ENCODE data around the gene TOPAZ1.

Gene TOPAZ1

GRCh38 chr3:44241706-44242105 lies at the start of gene TOPAZ1:
TOPAZ1 (plus strand) TSS chr3:44241886; CDS start chr3:44242054, 168 bp downstream.
- no peak for DNase-seq (ENCODE audit: low spot score)

DNA sequence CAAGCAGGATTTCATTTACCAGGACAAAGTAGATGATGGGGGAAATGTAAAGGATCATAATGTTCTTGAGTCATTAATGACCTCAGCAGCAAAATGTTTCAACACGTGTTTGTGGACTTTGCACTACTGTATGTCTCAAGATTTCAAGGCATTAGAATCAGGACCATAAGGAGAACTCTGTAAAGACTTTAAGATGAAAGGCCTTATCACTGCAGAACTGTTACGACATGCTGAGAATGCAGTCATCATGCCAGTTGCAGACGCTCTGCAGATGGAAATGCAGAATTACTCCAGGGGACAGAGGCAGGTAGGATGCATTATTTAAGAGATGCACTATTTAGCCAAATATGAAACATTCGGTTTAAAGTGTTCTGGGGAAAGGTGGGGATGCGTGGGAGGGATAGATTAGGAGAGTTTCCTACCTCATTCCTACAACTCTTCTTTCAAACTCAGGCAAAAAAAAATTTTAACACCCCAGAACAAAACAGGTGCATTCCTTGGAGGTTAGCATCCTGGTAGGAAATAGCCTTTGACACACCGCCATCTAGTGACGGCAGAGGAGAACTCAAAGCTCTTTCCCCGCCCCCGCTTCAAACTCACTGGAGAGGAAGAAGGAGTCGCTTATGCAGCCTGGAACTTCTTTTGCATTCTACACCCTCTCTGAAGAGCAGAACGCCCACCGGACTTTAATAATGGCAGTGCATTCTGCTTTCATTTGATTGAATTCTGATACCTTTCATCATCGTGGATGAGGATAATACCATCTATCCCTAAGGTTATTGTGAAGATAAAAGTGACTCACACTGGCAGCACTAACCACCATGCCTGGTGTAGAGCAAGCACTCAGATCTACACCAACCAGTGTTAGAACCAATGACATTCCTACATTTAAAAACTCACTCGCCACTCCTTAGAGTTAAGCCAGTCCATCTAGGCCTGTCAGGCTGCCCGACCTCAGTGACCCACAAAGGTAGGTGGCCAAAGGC lies 43.1 kb upstream of the TOPAZ1 start:
- DNase-seq (ENCODE audit: low spot score): peak; percentile 52

GRCh38 chr3:44206261-44206660 lies 35.4 kb upstream of the TOPAZ1 start:
- DNase-seq (ENCODE audit: low spot score): no peak

DNA sequence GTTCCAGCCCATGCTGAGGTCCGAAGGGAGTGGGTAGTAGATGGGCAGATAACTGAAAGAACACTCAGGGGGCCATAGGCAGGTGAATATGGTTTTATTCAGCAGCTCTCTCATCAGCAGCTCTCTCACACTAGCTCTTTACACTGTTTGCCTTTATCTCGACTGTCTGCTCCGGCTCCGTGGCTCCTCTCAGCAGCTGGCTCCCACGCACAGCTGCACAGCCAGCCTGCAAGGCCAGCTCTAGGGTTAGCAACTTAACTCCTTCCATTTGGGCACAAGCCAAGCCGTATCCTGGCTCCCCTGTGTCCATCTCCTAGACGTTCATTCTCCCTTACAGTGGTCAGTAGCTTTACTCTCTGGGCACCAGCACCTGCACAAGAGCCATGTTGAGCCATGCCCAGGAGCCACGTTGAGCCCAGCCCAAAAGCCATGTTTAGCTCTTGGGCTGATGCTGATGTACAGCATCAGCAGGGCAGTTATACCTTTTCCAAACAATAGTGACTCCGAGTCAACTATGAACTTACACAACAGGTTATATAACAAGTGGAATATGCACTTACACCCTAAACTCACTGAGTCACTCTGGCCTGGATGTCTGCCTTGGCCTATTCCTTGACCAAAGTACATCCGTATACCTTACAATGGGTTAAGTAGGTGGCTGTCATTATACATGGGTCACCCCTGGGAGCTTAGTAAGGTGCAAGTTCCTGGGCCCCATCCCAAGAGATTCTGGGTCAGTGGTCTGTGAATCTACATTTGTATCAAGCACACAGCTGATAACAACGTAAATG lies 34.6 kb upstream of the TOPAZ1 start:
- no peak for DNase-seq (ENCODE audit: low spot score)

DNA sequence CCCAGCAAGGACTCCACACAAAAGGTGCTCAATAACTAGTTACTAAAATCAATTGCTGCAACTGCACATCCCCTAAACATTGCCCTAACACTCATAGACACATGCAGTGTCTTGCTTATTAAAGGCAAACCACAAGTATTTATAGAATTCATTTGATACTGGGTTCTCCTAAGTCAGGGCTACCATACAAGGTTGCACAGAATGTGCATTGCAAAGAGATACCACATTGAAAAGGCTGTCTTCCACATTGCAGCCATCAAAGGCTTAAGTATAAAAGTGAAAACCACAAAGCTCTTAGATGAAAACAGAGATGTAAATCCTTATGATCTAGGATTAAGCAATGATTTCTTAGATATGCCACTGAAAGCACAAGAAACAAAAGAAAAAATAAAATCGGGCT lies 33.6 kb upstream of the TOPAZ1 start:
- DNase-seq (ENCODE audit: low spot score): no peak

DNA sequence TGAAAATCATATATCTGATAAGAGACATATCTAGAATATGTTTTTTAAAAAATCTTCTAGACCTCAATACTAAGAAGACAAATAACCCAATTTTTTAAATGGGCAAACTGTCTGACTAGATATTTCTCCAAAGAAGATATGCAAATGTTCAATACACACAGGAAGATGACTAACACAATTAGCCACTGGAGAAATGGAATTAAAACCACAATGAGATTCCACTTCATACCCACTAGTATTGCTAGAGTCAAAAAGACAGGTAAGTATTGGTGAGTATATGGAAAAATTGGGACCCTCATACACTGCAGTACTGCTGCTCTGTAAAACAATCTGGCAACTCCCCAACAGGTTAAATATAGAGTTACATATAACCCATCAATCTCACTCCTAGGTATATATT lies 33.1 kb upstream of the TOPAZ1 start:
- no peak for DNase-seq (ENCODE audit: low spot score)

DNA sequence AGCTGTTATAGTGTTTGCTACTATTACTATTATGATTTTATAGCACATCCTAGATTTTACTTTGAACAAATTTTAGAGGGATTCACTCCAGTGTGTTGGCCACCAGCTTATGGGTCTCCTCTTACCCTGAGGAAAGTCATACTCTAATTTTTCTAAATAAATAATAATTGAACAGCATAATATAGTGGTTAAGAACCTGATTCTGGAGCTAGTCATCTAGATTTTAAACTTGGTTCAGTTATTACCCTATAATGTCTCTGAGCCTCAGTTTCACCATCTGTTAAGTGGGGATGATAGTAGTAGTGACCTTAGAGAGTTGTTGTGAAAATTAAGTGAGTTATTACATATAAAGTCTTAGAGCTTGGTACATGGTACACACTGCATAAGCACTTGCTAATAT lies 30.7 kb upstream of the TOPAZ1 start:
- no peak for DNase-seq (ENCODE audit: low spot score)

GRCh38 chr3:44222337-44222736 lies 19.3 kb upstream of the TOPAZ1 start:
- no peak for DNase-seq (ENCODE audit: low spot score)

- DNase-seq (ENCODE audit: low spot score): no peak
Observed at GRCh38 chr3:44223299-44223698, 18.4 kb upstream of the TOPAZ1 start.

DNA sequence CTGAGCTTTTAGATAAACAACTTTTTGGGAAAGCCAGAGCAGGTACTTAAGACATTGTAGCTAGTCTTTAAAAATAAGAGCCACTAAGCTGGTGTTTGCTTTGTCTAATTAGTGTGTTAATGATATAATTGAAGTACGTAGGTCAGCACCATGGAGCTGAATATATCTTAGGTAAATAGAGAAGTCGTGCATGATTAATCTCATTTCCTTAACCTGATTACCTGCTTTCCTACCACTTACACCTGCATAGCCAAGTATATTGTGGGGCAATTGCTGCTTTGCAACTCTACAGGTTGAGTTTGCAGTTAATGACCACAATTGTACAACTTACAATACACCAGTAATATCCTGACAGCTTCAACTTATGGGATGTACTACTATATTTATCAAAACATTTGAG lies 17.6 kb upstream of the TOPAZ1 start:
- no peak for DNase-seq (ENCODE audit: low spot score)

- no peak for DNase-seq (ENCODE audit: low spot score)
Observed at GRCh38 chr3:44226573-44226972, 15.1 kb upstream of the TOPAZ1 start.

GRCh38 chr3:44227632-44228031 lies 14.1 kb upstream of the TOPAZ1 start:
- no peak for DNase-seq (ENCODE audit: low spot score)

DNA sequence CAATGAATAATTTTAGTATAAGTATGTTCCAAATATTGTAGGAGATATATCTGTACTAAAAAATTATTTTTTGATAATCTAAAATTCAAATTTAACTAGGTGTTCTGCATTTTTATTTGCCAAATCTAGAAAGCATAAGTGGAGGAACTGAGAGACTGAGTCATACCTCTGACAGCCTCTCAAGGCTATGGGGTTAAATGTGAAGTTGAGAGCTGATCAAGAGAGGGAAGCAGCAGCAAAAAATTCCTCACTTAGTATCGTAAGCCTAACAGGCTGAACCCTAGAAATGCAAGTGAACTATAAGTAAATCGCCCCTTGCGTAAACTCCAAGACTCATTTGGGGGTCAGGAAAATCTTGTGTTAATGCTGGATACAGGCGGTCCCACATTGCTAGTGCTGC lies 12.8 kb upstream of the TOPAZ1 start:
- DNase-seq (ENCODE audit: low spot score): no peak

- DNase-seq (ENCODE audit: low spot score): no peak
Observed at GRCh38 chr3:44232407-44232806, 9.3 kb upstream of the TOPAZ1 start.

DNA sequence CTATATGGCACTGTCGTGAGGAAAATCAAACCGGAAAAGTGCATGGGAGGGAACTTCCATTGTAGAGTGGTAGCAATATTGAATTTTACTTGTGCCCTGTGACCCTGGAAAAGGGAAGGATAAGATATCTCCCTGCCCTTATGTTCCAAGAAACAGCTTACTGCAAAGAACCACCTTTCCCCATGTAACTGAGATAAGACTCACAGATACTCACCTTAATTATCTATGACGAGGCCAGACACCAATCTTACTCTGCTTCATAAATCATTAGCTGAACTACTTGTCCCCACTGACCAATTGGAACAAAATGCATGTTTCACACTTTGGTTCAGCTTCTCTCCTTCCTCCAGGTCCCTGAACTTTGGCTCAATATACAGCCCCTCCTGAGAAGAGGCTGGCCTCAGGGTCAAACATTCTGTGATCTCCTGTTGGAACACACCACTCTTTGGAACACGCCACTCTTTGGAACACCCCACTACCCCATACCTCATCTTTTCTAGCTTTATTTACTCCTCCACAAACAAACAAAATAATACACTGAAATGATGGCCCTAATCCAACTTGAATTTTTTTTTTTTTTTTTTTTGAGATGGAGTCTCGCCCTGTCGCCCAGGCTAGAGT lies 6.9 kb upstream of the TOPAZ1 start:
- DNase-seq (ENCODE audit: low spot score): no peak

- DNase-seq (ENCODE audit: low spot score): peak; percentile 29
Observed at GRCh38 chr3:44235604-44236484, 5.8 kb upstream of the TOPAZ1 start.

DNA sequence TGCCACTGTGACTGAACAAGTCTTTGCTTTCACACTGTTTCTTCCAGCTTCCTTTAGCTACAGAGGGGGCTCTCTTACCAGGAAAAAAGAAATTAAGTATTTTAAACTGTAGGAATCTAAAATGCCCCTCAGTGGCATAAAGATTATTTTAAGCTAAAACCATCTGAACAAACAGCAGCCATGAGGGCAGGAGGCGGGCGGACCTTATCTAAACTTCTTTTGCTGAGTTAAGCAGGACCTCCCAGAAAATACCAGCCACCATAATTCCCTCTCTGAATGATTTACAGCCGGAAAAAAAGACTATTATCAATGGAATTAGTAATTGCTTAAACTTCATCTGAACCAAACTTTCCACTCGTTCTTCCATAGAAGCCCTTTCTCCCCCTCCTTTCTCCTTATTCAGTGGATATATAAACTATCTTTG lies 5.2 kb upstream of the TOPAZ1 start:
- DNase-seq (ENCODE audit: low spot score): no peak

GRCh38 chr3:44237161-44237560 lies 4.5 kb upstream of the TOPAZ1 start:
- no peak for DNase-seq (ENCODE audit: low spot score)

- DNase-seq (ENCODE audit: low spot score): no peak
Observed at GRCh38 chr3:44237665-44238064, 4.0 kb upstream of the TOPAZ1 start.

DNA sequence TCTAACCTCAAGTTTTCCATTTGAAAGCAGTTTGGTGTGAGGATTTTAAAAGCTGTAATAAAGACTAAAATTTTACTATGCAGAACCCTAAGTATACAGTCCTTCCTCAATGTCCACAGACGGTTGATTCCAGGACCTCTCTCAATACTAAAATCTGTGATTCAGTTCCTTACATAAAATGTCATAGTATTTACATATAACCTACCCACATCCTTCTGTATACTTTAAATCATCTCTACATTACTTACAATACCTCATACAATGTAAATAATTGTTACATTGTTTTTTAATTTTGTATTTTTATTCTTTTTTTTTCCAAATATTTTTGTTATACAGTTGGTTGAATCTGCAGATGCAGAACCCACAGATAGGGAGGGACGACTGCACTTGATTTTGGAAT lies 2.8 kb upstream of the TOPAZ1 start:
- no peak for DNase-seq (ENCODE audit: low spot score)

- no peak for DNase-seq (ENCODE audit: low spot score)
Observed at GRCh38 chr3:44240061-44240460, 1.6 kb upstream of the TOPAZ1 start.

DNA sequence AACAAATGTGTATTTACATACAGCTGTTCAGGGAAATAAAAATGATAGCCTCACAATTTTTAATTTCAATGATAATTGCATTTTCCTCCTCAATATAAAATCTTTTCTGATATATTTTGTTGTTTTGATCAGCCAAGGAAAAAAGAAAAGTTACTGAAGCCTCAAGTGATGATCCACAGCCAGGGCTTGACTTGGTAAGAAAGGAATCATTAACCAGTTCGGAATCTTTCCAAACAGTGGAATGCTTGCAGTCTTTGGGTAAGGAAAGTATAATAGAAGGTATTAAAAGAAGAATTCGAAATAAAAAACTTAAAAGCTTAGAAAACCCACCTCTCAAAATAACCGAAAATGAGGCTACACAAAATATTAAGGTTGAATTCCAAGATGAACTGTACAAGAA lies 1.0 kb downstream of the TOPAZ1 start:
- DNase-seq (ENCODE audit: low spot score): no peak
